Measurements from ENCODE around the gene SNX20.

DNA sequence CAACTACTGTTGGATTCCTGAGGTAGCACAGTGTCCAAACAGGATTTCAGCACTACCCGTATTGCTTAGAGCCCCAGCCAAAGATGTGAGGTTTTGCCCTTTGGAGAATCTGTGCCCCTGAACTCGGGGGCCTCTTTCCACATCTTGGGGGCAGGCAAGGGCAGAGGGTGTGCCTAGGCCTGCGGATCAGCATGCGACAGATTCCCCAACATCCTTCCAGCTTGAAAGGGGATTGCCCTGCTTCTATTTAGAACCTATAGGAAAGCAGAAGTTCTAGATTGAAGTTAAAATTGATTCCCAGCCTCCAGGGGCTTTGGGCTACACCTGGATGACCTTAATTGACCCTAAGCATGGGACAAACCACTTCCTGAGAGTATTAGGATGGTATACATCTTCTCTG, 31.8 kb upstream of the SNX20 start:
- TF ChIP-seq POLR2AphosphoS5 (IDR thresholded peaks at IDR 0.05; ENCODE audit: low read depth, low read length) (no peak), TAF1 (IDR thresholded peaks at IDR 0.05; ENCODE audit: borderline replicate concordance, insufficient read depth, low read length) (no peak), SIN3A (IDR thresholded peaks at IDR 0.05; ENCODE audit: borderline replicate concordance, insufficient read depth, low read length) (no peak), FOXP2 (optimal IDR thresholded peaks at IDR 0.05; ENCODE audit: borderline replicate concordance, extremely low read depth, extremely low read length, insufficient read depth) (no peak)

Data from PFSK-1 (cell line).